Coronary artery (tissue), 2 donors: ENCODE measurements around the gene RNF212.

Experiments used
- DNase-seq: peaks from one replicate; pipeline ENCODE4 v3.0.0-alpha.2; 2017; ENCODE audit warnings: low spot score
- H3K27ac ChIP-seq, 2 donors: fragments of 200-600 bp; sonication (generic); one replicate each; pipeline ENCODE4 v1.5.1; 2016 to 2019
- H3K4me3 ChIP-seq: fragments of 200-600 bp; sonication (generic); 2 replicates; pipeline ENCODE4 v1.5.1; 2016; ENCODE audit warnings: mild to moderate bottlenecking, moderate library complexity
- TF ChIP-seq, protein P1 (sequence below): fragments of 200-600 bp; sonication (generic); IDR thresholded peaks from one replicate; pipeline ENCODE4 v1.5.1; 2019; ENCODE audit warnings: antibody characterized with exemption

Gene RNF212

GRCh38 chr4:1116838-1117237 lies 3.5 kb upstream of the RNF212 start:
- TF ChIP-seq, protein P1, sequence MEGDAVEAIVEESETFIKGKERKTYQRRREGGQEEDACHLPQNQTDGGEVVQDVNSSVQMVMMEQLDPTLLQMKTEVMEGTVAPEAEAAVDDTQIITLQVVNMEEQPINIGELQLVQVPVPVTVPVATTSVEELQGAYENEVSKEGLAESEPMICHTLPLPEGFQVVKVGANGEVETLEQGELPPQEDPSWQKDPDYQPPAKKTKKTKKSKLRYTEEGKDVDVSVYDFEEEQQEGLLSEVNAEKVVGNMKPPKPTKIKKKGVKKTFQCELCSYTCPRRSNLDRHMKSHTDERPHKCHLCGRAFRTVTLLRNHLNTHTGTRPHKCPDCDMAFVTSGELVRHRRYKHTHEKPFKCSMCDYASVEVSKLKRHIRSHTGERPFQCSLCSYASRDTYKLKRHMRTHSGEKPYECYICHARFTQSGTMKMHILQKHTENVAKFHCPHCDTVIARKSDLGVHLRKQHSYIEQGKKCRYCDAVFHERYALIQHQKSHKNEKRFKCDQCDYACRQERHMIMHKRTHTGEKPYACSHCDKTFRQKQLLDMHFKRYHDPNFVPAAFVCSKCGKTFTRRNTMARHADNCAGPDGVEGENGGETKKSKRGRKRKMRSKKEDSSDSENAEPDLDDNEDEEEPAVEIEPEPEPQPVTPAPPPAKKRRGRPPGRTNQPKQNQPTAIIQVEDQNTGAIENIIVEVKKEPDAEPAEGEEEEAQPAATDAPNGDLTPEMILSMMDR = no peak
- no peak overlapping the region for H3K27ac ChIP-seq
- no peak overlapping the region for H3K4me3 ChIP-seq
- no peak for DNase-seq

DNA sequence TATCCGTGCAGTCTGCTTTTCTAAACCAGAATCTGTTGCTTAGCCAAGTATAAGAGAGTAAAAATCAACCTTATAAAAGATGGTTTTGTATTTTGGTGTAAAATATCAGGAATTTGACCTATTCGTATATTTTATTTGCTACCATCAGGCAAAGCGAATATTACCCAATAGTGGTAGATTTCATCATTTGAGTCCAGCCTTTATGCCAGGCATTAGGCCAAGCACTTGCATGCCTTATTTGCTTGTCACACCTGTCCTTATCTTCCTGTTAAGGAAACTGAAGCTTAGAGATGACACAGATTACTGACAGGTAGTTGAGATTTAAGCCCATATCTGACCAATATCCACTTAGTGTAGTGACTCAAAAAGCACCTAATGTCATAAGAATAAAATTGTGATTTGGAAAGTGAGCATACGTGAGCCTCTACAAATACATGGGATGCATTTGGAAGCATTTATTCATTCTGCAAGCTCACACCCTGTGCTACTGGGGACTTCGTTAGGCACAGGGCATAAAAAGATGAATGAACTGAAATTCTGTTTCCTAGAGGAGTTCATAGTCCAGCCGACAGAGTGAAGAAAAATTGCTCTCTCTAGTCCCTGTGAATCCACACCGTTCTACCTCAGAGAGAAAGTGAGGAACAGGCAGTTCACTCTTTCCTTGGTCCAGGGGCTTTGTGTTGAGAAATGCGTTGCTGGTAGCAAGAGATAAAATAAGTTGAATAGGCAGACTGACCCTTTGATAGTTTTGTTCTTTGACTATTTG lies 2.3 kb upstream of the RNF212 start:
- TF ChIP-seq, protein P1 = no peak
- DNase-seq = no peak
- H3K27ac ChIP-seq = no peak overlapping the region

DNA sequence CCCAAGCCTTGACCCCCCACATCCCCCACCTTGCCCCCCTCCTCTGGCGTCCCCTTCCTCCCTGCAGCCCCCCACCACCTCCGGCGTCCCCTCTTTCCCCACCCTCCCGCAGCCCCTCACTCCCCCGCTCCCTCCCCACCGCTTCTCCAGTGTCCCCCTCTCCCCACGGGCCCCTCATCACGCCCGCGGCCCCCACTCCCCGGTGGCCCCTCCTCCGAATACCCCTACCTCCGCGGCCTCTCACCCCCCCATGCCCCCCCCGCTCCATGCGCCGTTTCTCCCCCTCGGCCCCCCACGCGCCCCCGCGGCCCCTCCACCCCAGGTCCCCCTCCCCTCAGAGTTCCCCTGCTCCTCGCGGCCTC lies 562 bp downstream of the RNF212 start:
- Histone ChIP-seq H3K27ac (no peak overlapping the region), H3K4me3 (no peak overlapping the region)
- no peak for DNase-seq
- TF ChIP-seq, protein P1 = no peak

More for the DNA sequence above, 2.3 kb upstream of the RNF212 start:
- H3K4me3 ChIP-seq = no peak overlapping the region

- Histone ChIP-seq H3K4me3 (no peak overlapping the region), H3K27ac (no peak overlapping the region)
- TF ChIP-seq, protein P1 = no peak
- DNase-seq = no peak
These were observed 1.1 kb downstream of the RNF212 start for GRCh38 chr4:1112174-1112820.

DNA sequence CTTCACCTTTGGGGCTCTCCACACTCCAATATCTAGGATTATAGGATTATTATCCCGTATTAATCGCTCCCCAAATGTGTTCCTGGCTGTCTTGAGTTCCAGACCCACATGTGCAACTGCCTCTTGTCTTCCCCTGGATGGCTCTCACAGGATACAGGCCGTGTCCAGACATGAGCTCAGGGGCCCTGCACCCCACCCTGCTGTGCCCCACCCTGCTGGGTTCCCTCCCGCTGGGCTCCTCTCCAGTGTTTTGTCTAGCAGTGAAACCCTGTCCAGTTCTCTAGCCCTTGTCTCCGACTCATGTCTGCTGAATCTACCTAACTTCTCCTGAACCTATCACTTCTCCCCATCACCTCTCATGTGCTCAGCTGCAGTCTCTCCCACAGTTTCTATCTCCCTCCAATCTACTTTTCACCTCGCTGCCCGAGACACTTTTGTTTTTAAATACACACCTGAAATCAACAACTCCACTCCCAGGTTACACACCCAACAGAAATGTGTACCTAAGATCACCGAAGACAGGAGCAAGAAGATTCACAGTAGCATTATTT lies 2.0 kb downstream of the RNF212 start:
- TF ChIP-seq, protein P1 = no peak
- Histone ChIP-seq H3K27ac (no peak overlapping the region), H3K4me3 (no peak overlapping the region)
- DNase-seq = no peak

DNA sequence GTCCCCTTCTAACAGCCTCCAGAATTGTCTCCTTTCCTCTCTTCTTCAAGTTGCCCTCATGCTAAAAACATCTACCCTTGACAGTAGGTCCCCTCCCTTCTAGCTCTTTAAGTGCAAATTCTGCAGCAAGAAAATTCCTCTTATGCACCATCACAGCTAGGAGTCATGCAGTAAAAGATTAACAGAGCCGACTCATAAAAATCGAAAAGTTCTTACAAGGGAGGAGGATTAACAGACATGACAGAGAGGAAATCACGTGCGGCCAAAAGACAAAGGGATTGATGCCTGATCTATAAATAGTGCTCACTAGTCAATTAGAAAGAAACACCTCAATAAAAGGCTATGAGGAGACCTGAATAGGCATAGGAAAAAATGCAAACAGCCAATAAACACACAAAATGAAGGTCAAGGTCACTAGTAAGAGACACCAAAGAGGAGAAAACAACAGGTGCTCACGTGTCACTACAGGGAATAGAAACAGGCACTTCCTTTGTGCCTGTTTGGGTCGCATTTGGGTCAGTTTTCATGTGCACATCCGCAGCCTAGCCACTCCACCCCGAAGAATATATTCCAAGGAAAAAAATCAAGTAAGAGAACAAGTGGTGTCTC lies 3.4 kb downstream of the RNF212 start:
- Histone ChIP-seq H3K27ac (no peak overlapping the region), H3K4me3 (no peak overlapping the region)
- TF ChIP-seq, protein P1 = no peak
- no peak for DNase-seq
